ENCODE measurements around the gene PLCB3. TPM values are rescaled to one million over a fixed set of nuclear protein-coding genes. Genes with fewer than 3 reads are reported as not detected.

The PLCB3 gene
- total RNA-seq, 1 experiment from 2014 or later, result 40.6 TPM

GRCh38 chr11:64295760-64296159 is 44.4 kb downstream of the PLCB3 start:
- Histone ChIP-seq H3K4me1 (peaks cover 12% of the 10 kb centered on the region), H3K36me3 (ENCODE audit: control insufficient read depth, insufficient read depth, low read length) (no peaks in the 10 kb centered on the region), H3K4me3 (ENCODE audit: low read depth, low read length) (no peak overlapping the region), H3K27me3 (replicated peaks; ENCODE audit: control insufficient read depth, insufficient read depth, low read length) (peaks cover 4% of the 10 kb centered on the region), H3K9me3 (no peaks in the 10 kb centered on the region)
- POLR2A ChIA-PET, result no interaction called here
- Mint-ChIP-seq H3K9me3 (ENCODE audit: unreplicated experiment) (no peaks in the 10 kb centered on the region), H3K4me1 (ENCODE audit: low read depth, unreplicated experiment) (no peaks in the 10 kb centered on the region), H3K27me3 (ENCODE audit: insufficient read depth, unreplicated experiment) (peaks cover 16% of the 10 kb centered on the region), H3K27ac (ENCODE audit: unreplicated experiment) (no peak overlapping the region), H3K4me3 (ENCODE audit: unreplicated experiment) (no peak overlapping the region), H3K36me3 (ENCODE audit: insufficient read depth, unreplicated experiment) (peaks cover 5% of the 10 kb centered on the region)
- TF ChIP-seq CTCF (IDR thresholded peaks at IDR 0.05; ENCODE audit: insufficient read depth in 1 of 2, low read depth in 1 of 2, low read length in 1 of 2, severe bottlenecking in 1 of 2, unreplicated experiment in 1 of 2), result no peak
- intact Hi-C loops (cut with micrococcal nuclease; ENCODE audit: unreplicated experiment), result no loop called here
- no TSS peak for BruUV-seq (replicated peaks)
- no peak for DNase-seq
- CTCF ChIA-PET, result interaction anchor here (0.6 to 1.6 kb wide), 2 partner anchors 9 kb away, joined by 3 to 5 read pairs; partner anchors contain the start of gene ESRRA

GRCh38 chr11:64296236-64296635 is 44.9 kb downstream of the PLCB3 start:
- no peak overlapping the region for H3K4me3 ChIP-seq (ENCODE audit: low read depth, low read length)
- no peak for DNase-seq
- CTCF ChIA-PET, result interaction anchor here (1.6 kb wide), 1 partner anchor 9 kb away, joined by 5 read pairs; the partner anchor contains the start of gene ESRRA
- H3K9me3 ChIP-seq, result no peaks in the 10 kb centered on the region
- no peaks in the 10 kb centered on the region for H3K4me1 Mint-ChIP-seq (ENCODE audit: low read depth, unreplicated experiment)
- no peak overlapping the region for H3K4me3 Mint-ChIP-seq (ENCODE audit: unreplicated experiment)
- peaks cover 5% of the 10 kb centered on the region for H3K36me3 Mint-ChIP-seq (ENCODE audit: insufficient read depth, unreplicated experiment)
- TF ChIP-seq CTCF (IDR thresholded peaks at IDR 0.05; ENCODE audit: insufficient read depth in 1 of 2, low read depth in 1 of 2, low read length in 1 of 2, severe bottlenecking in 1 of 2, unreplicated experiment in 1 of 2), result no peak
- no TSS peak for BruUV-seq (replicated peaks)
- H3K9me3 Mint-ChIP-seq (ENCODE audit: unreplicated experiment), result no peaks in the 10 kb centered on the region
- H3K27me3 Mint-ChIP-seq (ENCODE audit: insufficient read depth, unreplicated experiment), result peaks cover 14% of the 10 kb centered on the region
- POLR2A ChIA-PET, result no interaction called here
- intact Hi-C loops (cut with micrococcal nuclease; ENCODE audit: unreplicated experiment), result no loop called here
- no peak overlapping the region for H3K27ac Mint-ChIP-seq (ENCODE audit: unreplicated experiment)
- peaks cover 4% of the 10 kb centered on the region for H3K27me3 ChIP-seq (replicated peaks; ENCODE audit: control insufficient read depth, insufficient read depth, low read length)
- H3K36me3 ChIP-seq (ENCODE audit: control insufficient read depth, insufficient read depth, low read length), result no peaks in the 10 kb centered on the region
- peaks cover 11% of the 10 kb centered on the region for H3K4me1 ChIP-seq

- Mint-ChIP-seq H3K4me3 (ENCODE audit: unreplicated experiment) (no peak overlapping the region), H3K9me3 (ENCODE audit: unreplicated experiment) (no peaks in the 10 kb centered on the region), H3K27me3 (ENCODE audit: insufficient read depth, unreplicated experiment) (peaks cover 14% of the 10 kb centered on the region), H3K27ac (ENCODE audit: unreplicated experiment) (no peak overlapping the region), H3K4me1 (ENCODE audit: low read depth, unreplicated experiment) (no peaks in the 10 kb centered on the region), H3K36me3 (ENCODE audit: insufficient read depth, unreplicated experiment) (peaks cover 5% of the 10 kb centered on the region)
- ChIA-PET CTCF (interaction anchor here (1.6 kb wide), 1 partner anchor 8 kb away, joined by 5 read pairs; the partner anchor contains the start of gene ESRRA), POLR2A (no interaction called here)
- intact Hi-C loops (cut with micrococcal nuclease; ENCODE audit: unreplicated experiment), result no loop called here
- no peak for TF ChIP-seq CTCF (IDR thresholded peaks at IDR 0.05; ENCODE audit: insufficient read depth in 1 of 2, low read depth in 1 of 2, low read length in 1 of 2, severe bottlenecking in 1 of 2, unreplicated experiment in 1 of 2)
- no TSS peak for BruUV-seq (replicated peaks)
- DNase-seq, result no peak
- Histone ChIP-seq H3K9me3 (no peaks in the 10 kb centered on the region), H3K27me3 (replicated peaks; ENCODE audit: control insufficient read depth, insufficient read depth, low read length) (peaks cover 4% of the 10 kb centered on the region), H3K4me3 (ENCODE audit: low read depth, low read length) (no peak overlapping the region), H3K36me3 (ENCODE audit: control insufficient read depth, insufficient read depth, low read length) (no peaks in the 10 kb centered on the region), H3K4me1 (peaks cover 5% of the 10 kb centered on the region)
Measured at GRCh38 chr11:64296830-64297698, 45.7 kb downstream of the PLCB3 start.
